Gastroesophageal sphincter (tissue), 3 donors: ENCODE results near the gene NSUN6.

Experiments used
- CTCF ChIP-seq, 4 experiments: fragments of 200-600 bp in 2 of 4; fragments of 450-650 bp in 2 of 4; sonication (generic) in 1 of 4; IDR thresholded peaks; one replicate each; pipeline ENCODE4 v1.5.1; 2017 to 2019; ENCODE audit warnings: antibody characterized with exemption in 4 of 4, mild to moderate bottlenecking in 2 of 4, moderate library complexity in 2 of 4
- EP300 ChIP-seq: sonication (generic); formaldehyde crosslinking; IDR thresholded peaks from one replicate; pipeline ENCODE4 v1.6.1; 2017; ENCODE audit warnings: antibody characterized with exemption, mild to moderate bottlenecking
- POLR2A ChIP-seq, 2 donors: fragments of 450-650 bp; IDR thresholded peaks; one replicate each; pipeline ENCODE4 v1.6.1; 2017; ENCODE audit warnings: antibody characterized with exemption in 2 of 2, mild to moderate bottlenecking in 2 of 2, moderate library complexity in 1 of 2
- POLR2AphosphoS5 ChIP-seq: sonication (generic); formaldehyde crosslinking; IDR thresholded peaks from one replicate; pipeline ENCODE4 v1.6.1; 2017; ENCODE audit warnings: antibody characterized with exemption

- TF ChIP-seq EP300 (no peak), CTCF (IDR thresholded peaks at IDR 0.05) (no peak), POLR2A (IDR thresholded peaks at IDR 0.05) (no peak), POLR2AphosphoS5 (no peak)
Measured at GRCh38 chr10:18675086-18675801, 23.9 kb upstream of the NSUN6 start.
